Measurements from ENCODE around the gene SMYD3. TPM values are rescaled to one million over a fixed set of nuclear protein-coding genes. Genes with fewer than 3 reads are reported as not detected.

SMYD3 gene
- total and polyA plus RNA-seq, 12 donors: 13.5 to 78.2 (median 26.8) TPM

- no peaks in the 10 kb centered on the region for H3K27me3 ChIP-seq
- no peaks in the 10 kb centered on the region for H3K36me3 ChIP-seq (replicated peaks in 1 of 2)
- no peak overlapping the region for H3K4me3 ChIP-seq
- peaks cover 8 to 20% of the 10 kb centered on the region in 2 donors for H3K4me1 ChIP-seq (replicated peaks in 1 of 2)
- TF ChIP-seq POLR2A (IDR thresholded peaks at IDR 0.05): no peak
- no peak for TF ChIP-seq CTCF (IDR thresholded peaks at IDR 0.05)
- WGBS, 4 donors: 95 to 100% (median 98%) methylated on average over 4 of the region's 4 CpGs
- intact Hi-C loops (cut with DNase I): no loop called here
- DNase-seq: no peak
- no peak overlapping the region for H3K27ac ChIP-seq
- H3K9me3 ChIP-seq (replicated peaks in 1 of 3): no peaks in the 10 kb centered on the region
Observed at GRCh38 chr1:245871915-245872314, 635.2 kb downstream of the SMYD3 start.

- H3K36me3 ChIP-seq (replicated peaks in 1 of 2): no peaks in the 10 kb centered on the region
- H3K4me3 ChIP-seq: no peak overlapping the region
- H3K27me3 ChIP-seq: no peaks in the 10 kb centered on the region
- H3K27ac ChIP-seq: no peak overlapping the region
- intact Hi-C loops (cut with DNase I): no loop called here
- 92 to 96% (median 93%) methylated on average over 2 of the region's 2 CpGs for WGBS, 4 donors
- no peaks in the 10 kb centered on the region for H3K9me3 ChIP-seq (replicated peaks in 1 of 3)
- H3K4me1 ChIP-seq (replicated peaks in 1 of 2): peaks cover 8 to 20% of the 10 kb centered on the region in 2 donors
- TF ChIP-seq CTCF (IDR thresholded peaks at IDR 0.05) (no peak), POLR2A (IDR thresholded peaks at IDR 0.05) (no peak)
- DNase-seq: no peak
Observed at GRCh38 chr1:245871191-245871590, 635.9 kb downstream of the SMYD3 start.

- intact Hi-C loops (cut with DNase I): no loop called here
- Histone ChIP-seq H3K36me3 (replicated peaks in 1 of 2) (no peaks in the 10 kb centered on the region), H3K4me1 (replicated peaks in 1 of 2) (peaks cover 8 to 18% of the 10 kb centered on the region in 2 donors), H3K4me3 (no peak overlapping the region), H3K27ac (no peak overlapping the region), H3K27me3 (no peaks in the 10 kb centered on the region), H3K9me3 (replicated peaks in 1 of 3) (no peaks in the 10 kb centered on the region)
- 92 to 95% (median 93%) methylated on average over 6 of the region's 6 CpGs for WGBS, 4 donors
- no peak for DNase-seq
- TF ChIP-seq CTCF (IDR thresholded peaks at IDR 0.05): no peak
- TF ChIP-seq POLR2A (IDR thresholded peaks at IDR 0.05): no peak
Observed at GRCh38 chr1:245870698-245871097, 636.4 kb downstream of the SMYD3 start.

- TF ChIP-seq POLR2A (IDR thresholded peaks at IDR 0.05): no peak
- no peak for DNase-seq
- Histone ChIP-seq H3K9me3 (replicated peaks in 1 of 3) (no peaks in the 10 kb centered on the region), H3K27me3 (no peaks in the 10 kb centered on the region), H3K4me1 (replicated peaks in 1 of 2) (peaks cover 8 to 9% of the 10 kb centered on the region in 2 donors), H3K4me3 (no peak overlapping the region), H3K27ac (no peak overlapping the region), H3K36me3 (replicated peaks in 1 of 2) (no peaks in the 10 kb centered on the region)
- WGBS, 4 donors: 93 to 98% (median 95%) methylated on average over 7 of the region's 7 CpGs
- intact Hi-C loops (cut with DNase I): no loop called here
Observed at GRCh38 chr1:245869847-245870246, 637.2 kb downstream of the SMYD3 start.

GRCh38 chr1:245867738-245868137 lies 639.3 kb downstream of the SMYD3 start:
- DNase-seq: no peak
- TF ChIP-seq CTCF (IDR thresholded peaks at IDR 0.05): no peak
- TF ChIP-seq POLR2A (IDR thresholded peaks at IDR 0.05): no peak
- no peak overlapping the region for H3K27ac ChIP-seq
- H3K4me1 ChIP-seq (replicated peaks in 1 of 2): no peaks in the 10 kb centered on the region
- no peaks in the 10 kb centered on the region for H3K9me3 ChIP-seq (replicated peaks in 1 of 3)
- 59 to 76% (median 62%) methylated on average over 5 of the region's 5 CpGs for WGBS, 4 donors
- H3K4me3 ChIP-seq: no peak overlapping the region
- no peaks in the 10 kb centered on the region for H3K27me3 ChIP-seq
- intact Hi-C loops (cut with DNase I): no loop called here
- H3K36me3 ChIP-seq (replicated peaks in 1 of 2): no peaks in the 10 kb centered on the region

Measured in adrenal gland (tissue), 12 donors.